Mucosa of descending colon (tissue), 3 donors: ENCODE results near the gene SCFD2. TPM values are rescaled to one million over a fixed set of nuclear protein-coding genes. Genes with fewer than 3 reads are reported as not detected.

Source experiments
- ATAC-seq: fragments of 200-7000 bp; cut with Tn5 transposase; one replicate; pipeline ENCODE4 v1.9.1; 2020; ENCODE audit warnings: mild to moderate bottlenecking, moderate library complexity
- DNase-seq, 3 donors: peaks; one replicate each; pipeline ENCODE4 v3.0.0-alpha.2; 2020
- H3K36me3 ChIP-seq: fragments of 200-600 bp; one replicate; pipeline ENCODE4 v1.8.0; 2021; ENCODE audit warnings: low read depth, mild to moderate bottlenecking
- H3K4me1 ChIP-seq: fragments of 200-600 bp; one replicate; pipeline ENCODE4 v1.8.0; 2021; ENCODE audit warnings: low read depth, mild to moderate bottlenecking
- H3K4me3 ChIP-seq: fragments of 200-600 bp; one replicate; pipeline ENCODE4 v1.8.0; 2021; ENCODE audit warnings: mild to moderate bottlenecking
- H3K9me3 ChIP-seq: fragments of 200-600 bp; one replicate; pipeline ENCODE4 v1.8.0; 2021; ENCODE audit warnings: mild to moderate bottlenecking
- intact Hi-C, 2 donors: fragments of 100-400 bp; cut with DNase I in 1 of 2; cut with micrococcal nuclease in 1 of 2; formaldehyde crosslinking; loops; one replicate each; pipeline versions ENCODE4 v1.11.0 to v1.11.1; 2022; cut with DNase I, micrococcal nuclease
- total RNA-seq, 3 donors: library from RNA; stranded (reverse); fragmentation: NEBNext Ultra II Directional in 2 of 3; extraction: Animal tissue kit (Norgen Biotek cat#: 25700) in 2 of 3; gene quantifications; one replicate each; pipeline versions ENCODE4 v1.2.1 to v1.2.4, GENCODE V29; 2021 to 2023
- TF ChIP-seq, protein P1 (sequence below): fragments of 200-600 bp; IDR thresholded peaks from one replicate; pipeline ENCODE4 v1.8.0; 2022; ENCODE audit warnings: antibody characterized with exemption, mild to moderate bottlenecking
- donor health status: DM: no; HTN: no; CAD: no; lungs with moderate emphysema.
- donor health status: DM: no; HTN: no; CAD: no.
- donor health status: DM: no; HTN: yes; CAD: no.

Gene SCFD2
- total RNA-seq, 3 donors from 2014 or later, result 11.7 to 17.2 (median 16.0) TPM

DNA sequence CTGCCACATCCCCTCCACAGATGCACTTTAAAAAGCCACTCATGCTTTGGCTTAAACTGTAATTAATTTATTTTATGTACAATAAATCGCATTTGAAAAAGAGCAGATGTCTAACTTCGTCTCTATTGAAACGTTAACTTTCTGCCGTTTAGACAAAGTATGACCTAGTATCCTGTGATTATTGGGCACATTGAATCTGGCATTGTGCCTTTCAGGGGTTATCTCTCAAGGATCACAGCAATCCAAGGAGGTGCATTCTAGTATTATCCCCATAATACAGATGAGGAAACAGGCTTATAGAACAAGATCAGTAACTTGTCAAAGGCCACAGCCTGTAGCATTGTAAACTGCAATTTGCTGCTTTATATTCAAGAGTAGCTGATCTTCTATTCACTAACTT, 499.1 kb downstream of the SCFD2 start:
- no peaks in the 10 kb centered on the region for H3K9me3 ChIP-seq
- TF ChIP-seq, protein P1, sequence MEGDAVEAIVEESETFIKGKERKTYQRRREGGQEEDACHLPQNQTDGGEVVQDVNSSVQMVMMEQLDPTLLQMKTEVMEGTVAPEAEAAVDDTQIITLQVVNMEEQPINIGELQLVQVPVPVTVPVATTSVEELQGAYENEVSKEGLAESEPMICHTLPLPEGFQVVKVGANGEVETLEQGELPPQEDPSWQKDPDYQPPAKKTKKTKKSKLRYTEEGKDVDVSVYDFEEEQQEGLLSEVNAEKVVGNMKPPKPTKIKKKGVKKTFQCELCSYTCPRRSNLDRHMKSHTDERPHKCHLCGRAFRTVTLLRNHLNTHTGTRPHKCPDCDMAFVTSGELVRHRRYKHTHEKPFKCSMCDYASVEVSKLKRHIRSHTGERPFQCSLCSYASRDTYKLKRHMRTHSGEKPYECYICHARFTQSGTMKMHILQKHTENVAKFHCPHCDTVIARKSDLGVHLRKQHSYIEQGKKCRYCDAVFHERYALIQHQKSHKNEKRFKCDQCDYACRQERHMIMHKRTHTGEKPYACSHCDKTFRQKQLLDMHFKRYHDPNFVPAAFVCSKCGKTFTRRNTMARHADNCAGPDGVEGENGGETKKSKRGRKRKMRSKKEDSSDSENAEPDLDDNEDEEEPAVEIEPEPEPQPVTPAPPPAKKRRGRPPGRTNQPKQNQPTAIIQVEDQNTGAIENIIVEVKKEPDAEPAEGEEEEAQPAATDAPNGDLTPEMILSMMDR, result no peak
- intact Hi-C loops, result no loop called here
- no peak for DNase-seq
- no peak overlapping the region for H3K4me3 ChIP-seq
- peaks cover 5% of the 10 kb centered on the region for H3K4me1 ChIP-seq
- H3K36me3 ChIP-seq, result no peaks in the 10 kb centered on the region
- ATAC-seq, result no peak

DNA sequence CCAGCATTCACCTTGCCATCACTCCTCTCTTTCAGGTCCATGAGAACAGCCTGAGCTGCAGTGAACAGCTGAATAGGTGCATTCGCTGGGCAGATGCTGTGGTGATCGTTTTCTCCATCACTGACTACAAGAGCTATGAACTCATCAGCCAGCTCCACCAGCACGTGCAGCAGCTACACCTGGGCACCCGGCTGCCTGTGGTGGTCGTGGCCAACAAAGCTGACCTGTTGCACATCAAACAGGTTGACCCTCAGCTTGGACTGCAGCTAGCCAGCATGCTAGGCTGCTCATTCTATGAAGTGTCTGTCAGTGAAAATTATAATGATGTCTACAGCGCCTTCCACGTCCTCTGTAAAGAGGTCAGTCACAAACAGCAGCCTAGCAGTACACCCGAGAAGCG, 500.6 kb downstream of the SCFD2 start:
- ATAC-seq, result no peak
- intact Hi-C loops, result no loop called here
- Histone ChIP-seq H3K9me3 (no peaks in the 10 kb centered on the region), H3K4me1 (peaks cover 5% of the 10 kb centered on the region), H3K4me3 (no peak overlapping the region), H3K36me3 (no peaks in the 10 kb centered on the region)
- no peak for DNase-seq
- TF ChIP-seq, protein P1, result no peak

DNA sequence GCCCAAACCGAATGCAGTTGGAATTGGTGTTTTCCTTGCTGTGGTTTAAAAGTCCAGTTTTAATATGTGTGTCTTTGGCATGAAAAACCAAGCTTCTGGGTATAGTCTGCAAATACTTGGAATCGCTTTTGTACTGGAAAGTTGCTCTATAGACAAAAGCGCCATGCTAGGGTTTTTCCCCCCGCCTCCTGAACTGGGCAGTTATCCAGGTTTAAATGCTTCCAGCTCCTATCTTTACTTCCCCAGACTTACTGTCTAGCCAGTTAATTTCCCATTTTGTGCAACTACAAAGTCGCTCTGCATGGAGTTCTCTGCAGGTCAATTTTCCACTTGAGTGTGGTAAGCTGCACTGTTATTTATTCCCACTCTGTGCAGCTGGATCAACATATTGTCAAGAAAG, 501.1 kb downstream of the SCFD2 start:
- intact Hi-C loops, result no loop called here
- ATAC-seq, result no peak
- DNase-seq, result no peak
- Histone ChIP-seq H3K36me3 (no peaks in the 10 kb centered on the region), H3K4me1 (peaks cover 5% of the 10 kb centered on the region), H3K9me3 (no peaks in the 10 kb centered on the region), H3K4me3 (no peak overlapping the region)
- TF ChIP-seq, protein P1, result no peak

DNA sequence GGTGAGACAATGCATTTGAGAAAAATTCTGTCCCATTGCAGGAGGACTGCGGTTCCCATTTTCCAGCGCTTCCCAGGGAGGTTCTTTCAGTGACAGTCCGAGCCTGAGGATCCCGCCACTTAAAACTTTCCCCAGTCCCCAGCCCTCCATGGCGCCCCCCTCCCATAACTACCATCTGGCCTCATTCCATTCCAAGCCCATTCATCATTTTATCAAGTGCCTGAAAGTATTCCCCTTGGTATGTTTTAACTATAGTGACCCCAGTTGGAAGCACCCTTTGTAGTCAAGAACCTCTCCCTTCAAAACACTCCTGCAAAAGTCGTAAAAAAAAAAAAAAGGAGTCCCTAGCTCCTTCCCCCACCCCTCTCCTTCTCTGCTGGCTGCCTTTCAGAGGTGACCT, 502.5 kb downstream of the SCFD2 start:
- TF ChIP-seq, protein P1, result no peak
- Histone ChIP-seq H3K4me3 (no peak overlapping the region), H3K9me3 (no peaks in the 10 kb centered on the region), H3K36me3 (no peaks in the 10 kb centered on the region), H3K4me1 (peaks cover 5% of the 10 kb centered on the region)
- intact Hi-C loops, result no loop called here
- ATAC-seq, result no peak
- DNase-seq, result no peak

DNA sequence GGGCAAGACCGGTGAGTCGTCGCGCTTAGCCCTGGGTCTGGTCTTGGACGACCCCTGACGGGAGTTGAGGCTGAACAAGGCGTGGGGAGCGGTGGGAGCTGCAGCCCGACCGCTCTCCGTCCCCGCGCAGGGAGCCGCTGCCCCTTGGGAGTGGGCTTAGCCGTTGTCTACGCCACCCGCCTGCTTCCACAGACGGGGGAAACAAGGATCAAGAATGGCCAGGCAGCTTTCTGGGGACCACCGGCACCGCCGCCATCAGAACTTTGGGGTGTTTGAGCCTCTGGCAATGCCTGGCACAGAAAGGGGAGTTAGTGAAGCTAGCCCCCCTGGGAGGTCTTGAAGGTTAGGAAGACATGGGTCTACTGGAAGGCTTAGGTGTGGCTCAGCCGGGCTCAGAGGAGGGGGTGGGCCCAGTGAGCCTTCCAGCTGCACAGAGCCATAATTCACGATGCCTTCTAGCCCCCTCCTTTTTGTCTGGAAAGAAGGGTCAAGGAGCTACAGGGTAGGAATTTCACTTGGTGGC, 503.2 kb downstream of the SCFD2 start:
- DNase-seq (peak in 1 of 3 donors; percentile 54), ATAC-seq (no peak)
- H3K4me1 ChIP-seq, result peaks cover 5% of the 10 kb centered on the region

More for the DNA sequence above, 503.2 kb downstream of the SCFD2 start:
- no peak overlapping the region for H3K4me3 ChIP-seq
- H3K36me3 ChIP-seq, result no peaks in the 10 kb centered on the region
- H3K9me3 ChIP-seq, result no peaks in the 10 kb centered on the region
- intact Hi-C loops, result no loop called here
- TF ChIP-seq, protein P1, result no peak
